K562 treated with DMSO at 1 percent for 12 hours (cell line): Measurements from ENCODE around the gene TIMP4. TPM values are rescaled to one million over a fixed set of nuclear protein-coding genes. Genes with fewer than 3 reads are reported as not detected.

Experiments used
- total RNA-seq: library from RNA; unstranded; fragments of 300-600 nt; gene quantifications from 2 replicates; pipeline ENCODE4 v1.2.3, GENCODE V29; 2022; ENCODE audit not compliant: insufficient read depth

The TIMP4 gene
- not detected in 2 replicates for total RNA-seq

GRCh38 chr3:12158387-12159226 lies at the start of gene TIMP4:
TIMP4 (minus strand) TSS chr3:12158912; CDS start chr3:12158840, 72 bp downstream.

Other genes with a start within 250 kb of the TIMP4 start
- not detected in 2 replicates for gene SYN2, start 154.5 kb downstream of the TIMP4 start, total RNA-seq
- not detected in 2 replicates for gene PPARG, start 130.2 kb upstream of the TIMP4 start, total RNA-seq